Activated T-helper 1 cell treated with anti-CD3 and anti-CD28 coated beads, Interleukin-12 subunit alpha, Interleukin-12 subunit beta, Interleukin-2, Interleukin-4 antibody, amounts not matched to agents 30 ng/mL and 10 ng/mL and 1 ng/mL, durations not matched to agents 14 hours and 24 hours and 36 hours (primary cell): ENCODE results near the gene GFPT2. TPM values are rescaled to one million over a fixed set of nuclear protein-coding genes. Genes with fewer than 3 reads are reported as not detected.

Source experiments
- DNase-seq: peaks from one replicate; pipeline ENCODE4 v3.0.0; 2021; ENCODE audit warnings: low spot score
- H3K27ac Mint-ChIP-seq: one replicate; pipeline ENCODE4 v1.8.0; 2021; ENCODE audit warnings: mild to moderate bottlenecking, mixed read lengths
- H3K27me3 Mint-ChIP-seq: one replicate; pipeline ENCODE4 v1.8.0; 2022; ENCODE audit warnings: mild to moderate bottlenecking, moderate library complexity, mixed read lengths; ENCODE audit not compliant: insufficient read depth
- H3K36me3 Mint-ChIP-seq: one replicate; pipeline ENCODE4 v1.8.0; 2021; ENCODE audit warnings: low read depth, mixed read lengths
- H3K4me1 Mint-ChIP-seq: one replicate; pipeline ENCODE4 v1.8.0; 2021; ENCODE audit warnings: low read depth, mixed read lengths
- H3K4me3 Mint-ChIP-seq: one replicate; pipeline ENCODE4 v1.8.0; 2021; ENCODE audit warnings: mild to moderate bottlenecking, moderate library complexity, mixed read lengths
- H3K9me3 Mint-ChIP-seq: one replicate; pipeline ENCODE4 v1.8.0; 2021; ENCODE audit warnings: mixed read lengths
- intact Hi-C: fragments of 100-400 bp; cut with micrococcal nuclease; formaldehyde crosslinking; loops from one replicate; pipeline ENCODE4 v1.15.1; 2024
- total RNA-seq: library from RNA; stranded (reverse); gene quantifications from 2 replicates; pipeline ENCODE4 v1.2.3, GENCODE V29; 2022

The GFPT2 gene
- total RNA-seq, 1 donor from 2014 or later = 1.1 TPM

GRCh38 chr5:180387798-180388197 is 34.7 kb upstream of the GFPT2 start:
- no peak overlapping the region for H3K4me3 Mint-ChIP-seq
- no peaks in the 10 kb centered on the region for H3K4me1 Mint-ChIP-seq
- intact Hi-C loops = no loop called here
- no peaks in the 10 kb centered on the region for H3K9me3 Mint-ChIP-seq
- DNase-seq = no peak
- peaks cover 2% of the 10 kb centered on the region for H3K27me3 Mint-ChIP-seq
- no peak overlapping the region for H3K27ac Mint-ChIP-seq
- H3K36me3 Mint-ChIP-seq = no peaks in the 10 kb centered on the region

- intact Hi-C loops = no loop called here
- Mint-ChIP-seq H3K36me3 (no peaks in the 10 kb centered on the region), H3K4me3 (no peak overlapping the region), H3K4me1 (no peaks in the 10 kb centered on the region), H3K9me3 (no peaks in the 10 kb centered on the region), H3K27ac (no peak overlapping the region), H3K27me3 (peaks cover 2% of the 10 kb centered on the region)
- no peak for DNase-seq
Measured at GRCh38 chr5:180382926-180383325, 29.8 kb upstream of the GFPT2 start.

- Mint-ChIP-seq H3K27me3 (peaks cover 4% of the 10 kb centered on the region), H3K36me3 (no peaks in the 10 kb centered on the region), H3K4me1 (no peaks in the 10 kb centered on the region), H3K4me3 (no peak overlapping the region), H3K27ac (no peak overlapping the region), H3K9me3 (no peaks in the 10 kb centered on the region)
- no peak for DNase-seq
- intact Hi-C loops = no loop called here
Measured at GRCh38 chr5:180381851-180382480, 28.8 kb upstream of the GFPT2 start.

- intact Hi-C loops = no loop called here
- H3K4me1 Mint-ChIP-seq = no peaks in the 10 kb centered on the region
- H3K36me3 Mint-ChIP-seq = no peaks in the 10 kb centered on the region
- no peak for DNase-seq
- no peak overlapping the region for H3K4me3 Mint-ChIP-seq
- H3K27ac Mint-ChIP-seq = no peak overlapping the region
- H3K9me3 Mint-ChIP-seq = no peaks in the 10 kb centered on the region
- H3K27me3 Mint-ChIP-seq = peaks cover 4% of the 10 kb centered on the region
Measured at GRCh38 chr5:180381428-180381827, 28.3 kb upstream of the GFPT2 start.

DNA sequence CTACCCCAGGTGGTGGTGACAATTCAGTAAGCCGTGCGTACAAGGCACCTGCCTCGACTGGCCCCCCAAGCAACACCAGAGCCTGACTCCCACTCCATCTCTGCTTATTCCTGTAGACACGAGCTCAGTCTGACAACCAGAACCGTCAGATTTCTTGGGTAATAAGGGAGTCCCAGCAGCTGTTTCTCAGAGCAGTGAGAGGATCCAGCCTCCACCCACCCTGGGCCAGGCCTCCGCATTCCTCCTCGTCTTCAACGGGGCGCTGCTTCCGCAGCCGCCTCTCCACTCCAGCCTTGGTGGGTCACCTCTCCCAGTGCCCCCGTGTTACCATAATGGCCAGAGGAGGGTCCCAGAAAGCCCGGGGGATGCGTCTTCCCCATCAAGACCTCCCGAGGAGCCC is 27.7 kb upstream of the GFPT2 start:
- Mint-ChIP-seq H3K36me3 (no peaks in the 10 kb centered on the region), H3K27ac (no peak overlapping the region), H3K27me3 (peaks cover 4% of the 10 kb centered on the region), H3K9me3 (no peaks in the 10 kb centered on the region), H3K4me3 (no peak overlapping the region), H3K4me1 (no peaks in the 10 kb centered on the region)
- no peak for DNase-seq
- intact Hi-C loops = no loop called here

DNA sequence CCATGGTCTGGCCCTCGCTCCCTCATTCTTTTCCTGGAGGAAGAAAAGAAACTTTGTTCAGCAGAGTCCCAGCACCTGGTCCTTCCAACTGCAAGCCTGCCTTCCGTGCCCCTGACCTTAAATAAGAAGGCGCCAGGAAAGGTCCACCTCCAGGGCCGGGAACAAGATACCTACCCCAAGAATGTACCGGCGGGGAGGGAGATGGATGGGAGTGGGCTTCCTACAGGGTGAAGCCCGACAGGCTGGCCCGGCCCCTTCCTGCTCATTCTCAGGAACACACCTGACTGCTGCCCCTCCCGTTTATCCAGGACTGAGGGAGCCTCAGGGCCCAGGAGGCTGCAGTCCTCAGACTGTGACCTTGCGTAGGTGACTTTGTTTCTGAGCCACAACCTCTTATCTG is 27.3 kb upstream of the GFPT2 start:
- DNase-seq = no peak
- Mint-ChIP-seq H3K27ac (no peak overlapping the region), H3K4me1 (no peaks in the 10 kb centered on the region), H3K4me3 (no peak overlapping the region), H3K36me3 (no peaks in the 10 kb centered on the region), H3K9me3 (no peaks in the 10 kb centered on the region), H3K27me3 (peaks cover 3% of the 10 kb centered on the region)
- intact Hi-C loops = no loop called here

- Mint-ChIP-seq H3K27me3 (peaks cover 2% of the 10 kb centered on the region), H3K9me3 (no peaks in the 10 kb centered on the region), H3K36me3 (no peaks in the 10 kb centered on the region), H3K27ac (no peak overlapping the region), H3K4me3 (no peak overlapping the region), H3K4me1 (no peaks in the 10 kb centered on the region)
- intact Hi-C loops = no loop called here
- no peak for DNase-seq
Measured at GRCh38 chr5:180379355-180380070, 26.4 kb upstream of the GFPT2 start.

DNA sequence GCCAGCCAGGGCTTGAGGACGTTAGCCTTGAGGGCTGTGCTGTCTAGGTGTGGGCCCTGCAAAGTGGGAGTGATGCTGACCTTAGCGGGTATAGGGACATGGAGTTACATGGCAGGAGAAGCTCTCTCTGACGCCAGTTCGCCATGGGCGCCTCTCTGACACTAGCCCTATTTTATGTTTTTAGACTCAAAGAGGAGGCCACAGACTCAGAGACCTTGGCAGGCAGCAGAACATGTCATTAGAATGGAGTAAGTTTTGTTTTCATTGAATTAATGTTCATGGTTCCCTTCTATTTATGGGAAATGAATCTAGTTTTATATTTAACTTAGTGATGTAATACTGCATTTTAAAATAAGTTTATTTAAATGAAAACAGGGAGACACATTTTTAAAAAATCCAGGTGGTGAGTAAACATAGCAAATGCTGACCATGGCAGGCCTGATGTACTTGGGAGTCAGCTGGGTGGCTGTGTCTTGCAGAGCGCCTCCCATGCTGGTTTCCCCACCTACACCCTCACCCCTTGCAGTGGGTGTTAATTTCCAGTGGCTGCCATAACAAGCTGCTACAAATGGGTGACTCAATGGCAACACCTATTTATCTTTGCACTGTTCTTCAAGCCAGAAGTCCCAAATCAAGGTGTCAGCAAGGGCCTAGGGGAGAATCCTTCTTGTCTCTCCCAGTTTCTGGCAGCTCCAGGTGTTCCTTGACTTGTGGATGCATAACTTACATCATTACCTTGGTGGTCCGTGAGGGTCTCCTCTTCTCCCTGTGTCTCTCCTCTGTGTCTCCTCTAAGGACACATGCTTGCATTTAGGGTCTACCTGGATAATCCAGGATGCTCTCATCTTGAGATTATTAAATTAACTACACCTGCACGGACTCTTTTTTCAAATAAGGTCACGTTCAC is 25.6 kb upstream of the GFPT2 start:
- no peak overlapping the region for H3K27ac Mint-ChIP-seq

GRCh38 chr5:180377556-180378197 is 24.5 kb upstream of the GFPT2 start:
- Mint-ChIP-seq H3K4me3 (no peak overlapping the region), H3K27me3 (peaks cover 2% of the 10 kb centered on the region), H3K36me3 (no peaks in the 10 kb centered on the region), H3K4me1 (no peaks in the 10 kb centered on the region), H3K27ac (no peak overlapping the region), H3K9me3 (no peaks in the 10 kb centered on the region)
- DNase-seq = no peak
- intact Hi-C loops = no loop called here

More for the DNA sequence above, 25.6 kb upstream of the GFPT2 start:
- H3K27me3 Mint-ChIP-seq = peaks cover 2% of the 10 kb centered on the region
- no peaks in the 10 kb centered on the region for H3K36me3 Mint-ChIP-seq
- no peaks in the 10 kb centered on the region for H3K9me3 Mint-ChIP-seq
- H3K4me1 Mint-ChIP-seq = no peaks in the 10 kb centered on the region
- H3K4me3 Mint-ChIP-seq = no peak overlapping the region
- intact Hi-C loops = no loop called here
- no peak for DNase-seq

- no peak overlapping the region for H3K27ac Mint-ChIP-seq
- H3K36me3 Mint-ChIP-seq = no peaks in the 10 kb centered on the region
- intact Hi-C loops = no loop called here
- no peaks in the 10 kb centered on the region for H3K9me3 Mint-ChIP-seq
- no peak overlapping the region for H3K4me3 Mint-ChIP-seq
- no peaks in the 10 kb centered on the region for H3K4me1 Mint-ChIP-seq
- peaks cover 2% of the 10 kb centered on the region for H3K27me3 Mint-ChIP-seq
- no peak for DNase-seq
Measured at GRCh38 chr5:180376511-180376910, 23.4 kb upstream of the GFPT2 start.

DNA sequence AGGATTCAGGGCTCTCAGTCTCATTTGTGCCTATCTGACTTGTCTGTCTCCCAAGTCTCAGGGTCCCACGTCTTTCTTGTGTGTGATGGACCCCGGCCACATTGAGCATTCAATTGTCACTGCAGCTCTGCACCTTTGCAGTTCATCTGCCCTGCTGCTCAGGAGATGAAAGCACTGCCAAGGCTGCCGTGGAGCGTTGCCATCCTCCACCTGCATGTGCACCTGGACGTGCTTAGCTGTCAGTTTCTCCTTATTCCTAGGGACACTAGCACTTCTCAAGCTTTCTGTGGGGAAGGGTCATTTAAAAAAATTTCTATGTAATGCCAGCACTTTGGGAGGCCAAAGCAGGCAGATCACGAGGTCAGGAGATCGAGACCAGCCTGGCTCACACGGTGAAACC is 22.8 kb upstream of the GFPT2 start:
- no peak overlapping the region for H3K27ac Mint-ChIP-seq
- no peak for DNase-seq
- H3K9me3 Mint-ChIP-seq = no peaks in the 10 kb centered on the region
- intact Hi-C loops = no loop called here
- no peaks in the 10 kb centered on the region for H3K36me3 Mint-ChIP-seq
- H3K27me3 Mint-ChIP-seq = peaks cover 2% of the 10 kb centered on the region
- no peaks in the 10 kb centered on the region for H3K4me1 Mint-ChIP-seq
- no peak overlapping the region for H3K4me3 Mint-ChIP-seq

DNA sequence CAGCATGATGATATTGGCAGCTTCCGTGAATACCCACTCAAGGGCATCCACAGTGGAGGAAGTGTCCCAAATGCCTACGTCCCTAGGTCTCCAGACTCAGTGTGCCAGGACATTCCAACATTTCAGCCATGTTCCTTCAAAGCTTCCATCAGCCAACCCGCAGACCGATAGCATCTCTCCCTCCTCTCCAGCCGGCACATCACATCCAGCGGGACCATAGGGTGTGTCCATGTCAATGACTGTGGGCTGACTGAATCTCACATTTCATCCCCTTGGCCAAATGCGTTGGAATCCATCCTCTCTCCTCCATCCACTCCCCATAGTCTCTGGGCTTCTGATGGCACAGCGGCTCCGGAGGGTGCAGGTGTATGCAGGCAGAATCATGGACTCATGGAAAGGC is 22.2 kb upstream of the GFPT2 start:
- Mint-ChIP-seq H3K4me3 (no peak overlapping the region), H3K4me1 (no peaks in the 10 kb centered on the region), H3K27ac (no peak overlapping the region), H3K36me3 (no peaks in the 10 kb centered on the region), H3K9me3 (no peaks in the 10 kb centered on the region), H3K27me3 (peaks cover 2% of the 10 kb centered on the region)
- intact Hi-C loops = no loop called here
- DNase-seq = no peak

GRCh38 chr5:180373870-180374269 is 20.7 kb upstream of the GFPT2 start:
- no peak for DNase-seq
- H3K4me3 Mint-ChIP-seq = no peak overlapping the region
- intact Hi-C loops = no loop called here
- H3K4me1 Mint-ChIP-seq = no peaks in the 10 kb centered on the region
- no peaks in the 10 kb centered on the region for H3K9me3 Mint-ChIP-seq
- H3K36me3 Mint-ChIP-seq = no peaks in the 10 kb centered on the region
- H3K27me3 Mint-ChIP-seq = peaks cover 2% of the 10 kb centered on the region
- no peak overlapping the region for H3K27ac Mint-ChIP-seq
